Brain pericyte (primary cell): ENCODE data around the gene LGALS8.

Experiments
- DNase-seq: peaks from one replicate; pipeline ENCODE4 v3.0.0-alpha.2; 2012; ENCODE audit warnings: low read depth, low spot score

LGALS8 gene

GRCh38 chr1:236581528-236581927, 57.7 kb downstream of the LGALS8 start:
- DNase-seq: no peak

GRCh38 chr1:236589531-236589930, 65.7 kb downstream of the LGALS8 start:
- no peak for DNase-seq

DNA sequence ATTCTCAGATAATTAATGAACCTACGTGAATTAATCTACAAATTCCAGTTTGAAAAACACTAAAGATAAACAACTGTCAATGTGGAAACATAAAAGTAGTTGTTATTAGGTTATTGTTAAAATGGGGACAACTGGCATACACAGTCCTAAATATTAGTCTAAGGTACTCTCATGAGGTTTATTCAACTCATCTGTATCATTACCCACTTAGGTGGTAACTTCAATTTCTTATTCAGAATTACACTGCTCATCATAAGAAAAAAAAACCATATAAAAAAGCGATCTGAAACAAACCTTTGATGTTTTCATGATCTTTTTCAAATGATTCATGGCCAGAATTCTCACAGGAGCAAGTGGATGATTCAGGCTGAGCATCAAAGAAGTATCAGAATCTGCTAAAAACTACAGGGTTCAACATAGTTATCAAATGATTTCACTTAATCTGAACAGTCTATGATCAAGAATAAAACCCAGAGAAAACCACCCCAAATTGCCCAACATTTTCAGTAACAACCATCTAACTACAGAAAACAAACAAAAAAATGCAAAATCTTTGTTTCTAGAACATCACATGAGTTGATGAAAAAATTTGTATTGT, 66.9 kb downstream of the LGALS8 start:
- DNase-seq: no peak

DNA sequence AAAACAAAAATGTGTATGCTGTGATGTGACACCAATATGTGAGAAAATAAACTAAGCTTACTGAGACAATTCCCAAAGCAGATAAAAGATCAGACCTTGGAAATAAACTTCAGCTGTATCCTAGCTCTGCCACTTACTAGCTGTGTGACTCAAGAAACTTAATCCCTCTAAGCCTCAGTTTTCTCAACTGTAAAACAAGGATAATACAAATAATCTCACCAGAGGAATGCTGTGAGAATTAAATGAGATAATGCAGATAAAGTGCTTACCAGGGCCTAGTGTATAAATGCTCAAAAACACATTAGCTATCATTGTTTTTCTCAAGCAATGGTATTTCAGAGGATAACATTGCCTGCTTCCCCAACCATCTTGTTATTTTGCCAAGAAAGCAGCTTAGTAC, 78.4 kb downstream of the LGALS8 start:
- DNase-seq: no peak
